Measurements from ENCODE around the gene PERM1.

The PERM1 gene

GRCh38 chr1:934991-935750, 46.7 kb downstream of the PERM1 start:
- DNase-seq (ENCODE audit: low read depth in 2 of 2): no peak

- DNase-seq (ENCODE audit: low read depth in 2 of 2): no peak
Observed at GRCh38 chr1:933603-933940, 48.3 kb downstream of the PERM1 start.

- DNase-seq (ENCODE audit: low read depth in 2 of 2): no peak
Observed at GRCh38 chr1:932776-933602, 48.9 kb downstream of the PERM1 start.

- DNase-seq (ENCODE audit: low read depth in 2 of 2): no peak
Observed at GRCh38 chr1:932173-932510, 49.8 kb downstream of the PERM1 start.

- DNase-seq (ENCODE audit: low read depth in 2 of 2): no peak
Observed at GRCh38 chr1:931380-932172, 50.3 kb downstream of the PERM1 start.

- no peak for DNase-seq (ENCODE audit: low read depth in 2 of 2)
Observed at GRCh38 chr1:930633-931138, 51.2 kb downstream of the PERM1 start.

- no peak for DNase-seq (ENCODE audit: low read depth in 2 of 2)
Observed at GRCh38 chr1:929712-930632, 51.9 kb downstream of the PERM1 start.

GRCh38 chr1:928825-929661, 52.9 kb downstream of the PERM1 start:
- no peak for DNase-seq (ENCODE audit: low read depth in 2 of 2)

GRCh38 chr1:927748-928147, 54.1 kb downstream of the PERM1 start:
- no peak for DNase-seq (ENCODE audit: low read depth in 2 of 2)

- no peak for DNase-seq (ENCODE audit: low read depth in 2 of 2)
Observed at GRCh38 chr1:927234-927633, 54.7 kb downstream of the PERM1 start.

GRCh38 chr1:925561-926421, 56.1 kb downstream of the PERM1 start:
- DNase-seq (ENCODE audit: low read depth in 2 of 2): no peak

Measured in fibroblast of skin of left quadriceps (primary cell).